Measurements from ENCODE around the gene LRRTM4. TPM values are rescaled to one million over a fixed set of nuclear protein-coding genes. Genes with fewer than 3 reads are reported as not detected.

The LRRTM4 gene
- total RNA-seq, 1 donor from 2014 or later: 5.4 TPM

- H3K27ac Mint-ChIP-seq: no peak overlapping the region
- peaks cover 8% of the 10 kb centered on the region for H3K9me3 Mint-ChIP-seq
- no peak overlapping the region for H3K4me3 Mint-ChIP-seq
- no peak for TF ChIP-seq CTCF (conservative IDR thresholded peaks at IDR 0.05)
- no peaks in the 10 kb centered on the region for H3K36me3 Mint-ChIP-seq
- H3K4me1 Mint-ChIP-seq (ENCODE audit: unreplicated experiment): no peaks in the 10 kb centered on the region
- no peaks in the 10 kb centered on the region for H3K27me3 Mint-ChIP-seq
- no peak for DNase-seq (ENCODE audit: extremely low spot score, unreplicated experiment)
Measured at GRCh38 chr2:77309725-77310124, 212.5 kb downstream of the LRRTM4 start.

- H3K36me3 Mint-ChIP-seq: no peaks in the 10 kb centered on the region
- TF ChIP-seq CTCF (conservative IDR thresholded peaks at IDR 0.05): no peak
Measured at GRCh38 chr2:77301441-77301840, 220.7 kb downstream of the LRRTM4 start.

GRCh38 chr2:77296791-77297190 is 225.4 kb downstream of the LRRTM4 start:
- Mint-ChIP-seq H3K27ac (no peak overlapping the region), H3K4me1 (ENCODE audit: unreplicated experiment) (no peaks in the 10 kb centered on the region), H3K27me3 (no peaks in the 10 kb centered on the region), H3K36me3 (no peaks in the 10 kb centered on the region), H3K4me3 (no peak overlapping the region), H3K9me3 (no peaks in the 10 kb centered on the region)
- no peak for TF ChIP-seq CTCF (conservative IDR thresholded peaks at IDR 0.05)
- DNase-seq (ENCODE audit: extremely low spot score, unreplicated experiment): no peak

More at GRCh38 chr2:77301441-77301840, 220.7 kb downstream of the LRRTM4 start:
- Mint-ChIP-seq H3K27ac (no peak overlapping the region), H3K9me3 (no peaks in the 10 kb centered on the region), H3K27me3 (no peaks in the 10 kb centered on the region), H3K4me3 (no peak overlapping the region), H3K4me1 (ENCODE audit: unreplicated experiment) (no peaks in the 10 kb centered on the region)
- no peak for DNase-seq (ENCODE audit: extremely low spot score, unreplicated experiment)

GRCh38 chr2:77294474-77294873 is 227.7 kb downstream of the LRRTM4 start:
- Mint-ChIP-seq H3K4me3 (no peak overlapping the region), H3K4me1 (ENCODE audit: unreplicated experiment) (no peaks in the 10 kb centered on the region)
- no peak for TF ChIP-seq CTCF (conservative IDR thresholded peaks at IDR 0.05)

GRCh38 chr2:77284353-77284752 is 237.8 kb downstream of the LRRTM4 start:
- H3K9me3 Mint-ChIP-seq: no peaks in the 10 kb centered on the region

More at GRCh38 chr2:77294474-77294873, 227.7 kb downstream of the LRRTM4 start:
- no peaks in the 10 kb centered on the region for H3K36me3 Mint-ChIP-seq
- H3K9me3 Mint-ChIP-seq: no peaks in the 10 kb centered on the region
- H3K27ac Mint-ChIP-seq: no peak overlapping the region
- DNase-seq (ENCODE audit: extremely low spot score, unreplicated experiment): no peak
- H3K27me3 Mint-ChIP-seq: no peaks in the 10 kb centered on the region

More at GRCh38 chr2:77284353-77284752, 237.8 kb downstream of the LRRTM4 start:
- no peak for DNase-seq (ENCODE audit: extremely low spot score, unreplicated experiment)
- Mint-ChIP-seq H3K4me1 (ENCODE audit: unreplicated experiment) (no peaks in the 10 kb centered on the region), H3K4me3 (no peak overlapping the region), H3K27ac (no peak overlapping the region), H3K27me3 (no peaks in the 10 kb centered on the region), H3K36me3 (no peaks in the 10 kb centered on the region)
- no peak for TF ChIP-seq CTCF (conservative IDR thresholded peaks at IDR 0.05)

Measured in type B pancreatic cell (in vitro differentiated cells).